GM12874 (cell line): ENCODE measurements around the gene IL1F10.

Experiments used
- CTCF ChIP-seq: IDR thresholded peaks from 2 replicates; pipeline ENCODE4 v1.5.1; 2011; ENCODE audit warnings: low read depth, mild to moderate bottlenecking, control low read depth, low read length, moderate library complexity; ENCODE audit not compliant: insufficient read depth

IL1F10 gene

DNA sequence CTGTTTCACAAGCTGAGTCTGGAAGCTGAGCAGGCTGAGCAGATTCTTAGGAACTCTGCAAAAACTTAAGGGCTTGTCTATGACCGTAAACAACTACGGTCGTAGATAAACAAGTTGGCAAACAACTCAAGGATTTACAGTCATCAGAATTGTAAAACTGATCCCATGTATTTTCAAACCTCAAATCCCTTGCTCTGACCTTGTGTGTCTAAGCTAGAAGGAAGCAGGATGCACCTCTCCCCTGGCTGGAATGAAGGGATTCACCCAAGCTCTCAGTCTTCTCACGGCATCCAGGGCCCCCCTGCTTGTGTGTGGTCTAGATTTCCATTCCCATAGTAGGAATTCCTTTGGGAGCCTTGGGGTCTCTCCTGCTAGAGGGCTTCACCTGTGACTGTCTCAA, 47.2 kb downstream of the IL1F10 start:
- no peak for TF ChIP-seq CTCF

- no peak for TF ChIP-seq CTCF
These were observed 48.6 kb downstream of the IL1F10 start for GRCh38 chr2:113116100-113116958.

DNA sequence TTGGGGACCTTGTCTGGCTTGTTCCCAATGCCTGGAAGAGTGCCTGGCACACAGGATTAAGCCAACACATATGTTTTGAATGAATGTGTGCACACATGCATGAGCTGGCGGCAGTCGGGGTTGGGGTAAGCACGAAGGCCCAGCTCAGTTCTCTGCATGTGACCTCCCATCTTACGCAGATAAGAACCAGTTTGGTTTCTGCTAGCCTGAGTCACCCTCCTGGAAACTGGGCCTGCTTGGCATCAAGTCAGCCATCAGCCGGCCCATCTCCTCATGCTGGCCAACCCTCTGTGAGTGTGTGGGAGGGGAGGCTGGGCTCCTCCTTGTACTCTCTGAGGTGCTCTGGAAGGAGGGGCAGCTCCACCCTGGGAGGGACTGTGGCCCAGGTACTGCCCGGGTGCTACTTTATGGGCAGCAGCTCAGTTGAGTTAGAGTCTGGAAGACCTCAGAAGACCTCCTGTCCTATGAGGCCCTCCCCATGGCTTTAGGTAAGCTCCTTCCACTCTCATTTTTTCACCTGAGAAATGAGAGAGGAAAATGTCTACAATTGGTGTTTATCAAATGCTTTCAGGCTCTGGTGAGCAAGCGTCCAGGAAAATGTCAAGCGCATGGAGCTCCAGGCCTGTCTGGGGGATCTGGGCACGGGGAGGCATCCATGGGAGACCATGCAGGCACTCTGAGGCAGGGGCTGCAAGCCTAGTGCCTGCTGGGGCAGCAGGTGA, 49.9 kb downstream of the IL1F10 start:
- TF ChIP-seq CTCF, result no peak

DNA sequence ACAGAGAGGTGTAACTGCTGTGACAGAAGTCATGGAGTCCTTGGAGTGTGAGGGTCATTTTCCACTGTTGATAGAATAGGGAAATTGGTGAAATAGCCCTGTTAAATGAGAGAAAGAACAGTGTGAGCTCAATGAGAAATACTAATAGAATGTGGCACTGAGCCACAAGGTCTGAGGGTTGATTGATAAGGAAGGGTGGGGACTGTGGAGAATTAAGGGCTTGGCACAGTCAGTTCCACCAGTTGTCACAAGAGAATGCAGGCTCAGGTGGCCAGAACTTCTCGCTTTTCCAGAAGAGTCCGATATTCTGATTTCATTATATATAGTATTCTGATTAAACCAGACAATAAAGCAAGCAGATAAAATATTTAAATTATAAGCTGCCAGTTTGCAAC, 50.5 kb downstream of the IL1F10 start:
- TF ChIP-seq CTCF, result no peak

DNA sequence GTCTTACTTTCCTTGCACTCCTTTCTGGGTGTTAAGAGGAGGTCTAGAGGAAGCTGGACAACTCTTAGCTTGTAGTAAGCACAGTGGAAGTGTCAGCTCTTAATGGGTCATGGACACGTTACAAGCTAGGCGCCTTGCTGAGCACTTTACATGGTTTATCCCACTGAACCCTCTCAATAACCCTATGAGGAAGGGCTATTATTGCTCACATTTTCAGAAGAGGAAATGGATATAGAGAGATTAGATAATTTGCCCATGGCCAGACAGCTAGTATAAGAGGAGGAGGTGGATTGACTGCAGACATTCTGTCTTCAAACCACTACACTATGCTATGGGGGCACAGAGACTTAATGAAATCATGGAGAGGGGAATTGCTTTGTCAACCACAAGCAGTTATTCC, 51.3 kb downstream of the IL1F10 start:
- TF ChIP-seq CTCF, result no peak

GRCh38 chr2:113120861-113121260, 53.1 kb downstream of the IL1F10 start:
- no peak for TF ChIP-seq CTCF

DNA sequence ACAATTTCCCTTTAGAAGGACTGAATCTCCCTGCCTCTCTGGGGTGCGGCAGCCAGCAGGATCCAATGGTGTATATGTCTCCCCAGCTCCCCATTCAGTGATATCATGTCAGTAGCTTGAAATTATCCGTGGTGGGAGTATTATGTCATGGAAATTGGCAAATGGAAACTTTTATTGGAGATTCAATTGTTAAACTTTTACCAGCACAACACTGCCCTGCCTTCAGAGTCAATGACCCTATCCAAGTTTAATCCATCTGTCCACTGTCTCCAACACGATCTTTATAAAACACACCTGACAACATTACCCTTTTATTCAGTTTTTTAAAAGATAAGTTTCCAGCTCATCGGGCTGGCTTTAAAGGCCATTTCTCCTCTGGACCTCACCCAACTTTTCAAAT, 54.6 kb downstream of the IL1F10 start:
- TF ChIP-seq CTCF, result no peak
